CD14-positive monocyte (primary cell): ENCODE measurements around the gene RHOBTB1. TPM values are rescaled to one million over a fixed set of nuclear protein-coding genes. Genes with fewer than 3 reads are reported as not detected.

Source experiments
- DNase-seq, 3 donors: peaks; one replicate each; pipeline ENCODE4 v3.0.0-alpha.2; 2011 to 2022
- H2AFZ ChIP-seq: 2 replicates; pipeline ENCODE4 v1.6.0; 2012; ENCODE audit warnings: mild to moderate bottlenecking, low read depth, low read length, inconsistent platforms; ENCODE audit not compliant: insufficient read depth, poor library complexity, severe bottlenecking
- H3K27ac ChIP-seq, 2 donors: 1 replicate in 1 of 2; 2 replicates in 1 of 2; pipeline ENCODE4 v1.5.1; 2012 to 2013; ENCODE audit warnings: low read length in 2 of 2, control low read depth in 1 of 2, inconsistent platforms in 1 of 2, low read depth in 1 of 2, mild to moderate bottlenecking in 1 of 2
- H3K27me3 ChIP-seq, 2 donors: one replicate each; pipeline versions ENCODE4 v1.6.0 to v1.6.1; 2011 to 2013; ENCODE audit warnings: low read length in 2 of 2; ENCODE audit not compliant: control insufficient read depth in 2 of 2, insufficient read depth in 2 of 2
- H3K36me3 ChIP-seq, 2 donors: replicated peaks in 1 of 2; 1 replicate in 1 of 2; 2 replicates in 1 of 2; pipeline versions ENCODE4 v1.5.1 to v1.6.1; 2012 to 2013; ENCODE audit warnings: low read length in 2 of 2, control low read depth in 1 of 2, inconsistent platforms in 1 of 2, mild to moderate bottlenecking in 1 of 2; ENCODE audit not compliant: insufficient read depth in 2 of 2, control insufficient read depth in 1 of 2
- H3K4me1 ChIP-seq, 2 donors: 1 replicate in 1 of 2; 2 replicates in 1 of 2; pipeline versions ENCODE4 v1.5.1 to v1.6.1; 2012 to 2013; ENCODE audit warnings: low read length in 2 of 2, control low read depth in 1 of 2, inconsistent platforms in 1 of 2, mild to moderate bottlenecking in 1 of 2, moderate library complexity in 1 of 2; ENCODE audit not compliant: insufficient read depth in 2 of 2, control insufficient read depth in 1 of 2
- H3K4me2 ChIP-seq: replicated peaks from 2 replicates; pipeline ENCODE3; 2012; ENCODE audit warnings: low read length, moderate library complexity, mild to moderate bottlenecking; ENCODE audit not compliant: poor library complexity, severe bottlenecking; ENCODE audit errors: extremely low read depth
- H3K4me3 ChIP-seq, 3 experiments: fragments of 200-600 bp in 1 of 3; sonication (generic) in 1 of 3; replicated peaks in 1 of 3; 1 replicate in 2 of 3; 2 replicates in 1 of 3; pipeline ENCODE4 v1.5.1; 2011 to 2013; ENCODE audit warnings: low read length in 3 of 3, mild to moderate bottlenecking in 3 of 3, control low read depth in 2 of 3, low read depth in 2 of 3, inconsistent platforms in 1 of 3, moderate library complexity in 1 of 3
- H3K79me2 ChIP-seq: 2 replicates; pipeline ENCODE4 v1.6.0; 2012; ENCODE audit warnings: mild to moderate bottlenecking, control low read depth, inconsistent platforms, low read length, moderate library complexity; ENCODE audit not compliant: insufficient read depth
- H3K9ac ChIP-seq: 2 replicates; pipeline ENCODE4 v1.6.0; 2017; ENCODE audit warnings: low read length, mild to moderate bottlenecking; ENCODE audit not compliant: insufficient read depth, poor library complexity, severe bottlenecking
- H3K9me3 ChIP-seq, 2 donors: replicated peaks in 1 of 2; 1 replicate in 1 of 2; 2 replicates in 1 of 2; pipeline versions ENCODE4 v1.5.1 to v1.6.1; 2012 to 2013; ENCODE audit warnings: low read length in 2 of 2, control low read depth in 1 of 2; ENCODE audit not compliant: control insufficient read depth in 1 of 2, insufficient read depth in 1 of 2
- H4K20me1 ChIP-seq: 2 replicates; pipeline ENCODE4 v1.6.0; 2012; ENCODE audit warnings: mild to moderate bottlenecking, low read length, control low read depth, moderate library complexity; ENCODE audit not compliant: insufficient read depth
- H3K27ac Mint-ChIP-seq, 7 donors: one replicate each; pipeline ENCODE4 v1.8.0; 2020; ENCODE audit warnings: mild to moderate bottlenecking in 7 of 7, mixed read lengths in 7 of 7, moderate library complexity in 6 of 7, inconsistent platforms in 2 of 7
- H3K27me3 Mint-ChIP-seq, 3 donors: one replicate each; pipeline ENCODE4 v1.8.0; 2021 to 2022; ENCODE audit warnings: low read depth in 3 of 3, mild to moderate bottlenecking in 3 of 3, mixed read lengths in 3 of 3, moderate library complexity in 3 of 3, inconsistent platforms in 1 of 3
- H3K36me3 Mint-ChIP-seq, 2 donors: one replicate each; pipeline ENCODE4 v1.8.0; 2020; ENCODE audit warnings: mixed read lengths in 2 of 2, inconsistent platforms in 1 of 2, mild to moderate bottlenecking in 1 of 2
- H3K4me1 Mint-ChIP-seq: one replicate; pipeline ENCODE4 v1.8.0; 2020; ENCODE audit warnings: mild to moderate bottlenecking, mixed read lengths
- H3K4me3 Mint-ChIP-seq, 2 donors: one replicate each; pipeline ENCODE4 v1.8.0; 2020; ENCODE audit warnings: mild to moderate bottlenecking in 2 of 2, mixed read lengths in 2 of 2, moderate library complexity in 1 of 2
- H3K9me3 Mint-ChIP-seq, 7 donors: one replicate each; pipeline ENCODE4 v1.8.0; 2020 to 2022; ENCODE audit warnings: mixed read lengths in 7 of 7, mild to moderate bottlenecking in 6 of 7, moderate library complexity in 6 of 7, inconsistent platforms in 2 of 7
- WGBS: methylation state at CpG from one replicate; pipeline ENCODE4 v1.1.5; 2013; ENCODE audit warnings: missing lambda C conversion rate; ENCODE audit not compliant: insufficient coverage; 5-methylcytosine and 5-hydroxymethylcytosine counted together
- intact Hi-C, 2 donors: fragments of 100-400 bp; cut with micrococcal nuclease; formaldehyde crosslinking; loops; one replicate each; pipeline versions ENCODE4 v1.15.0 to v1.15.1; 2023
- polyA plus RNA-seq, 3 donors: library from polyadenylated mRNA; depleted of rRNA in 1 of 3; unstranded in 2 of 3; stranded (reverse) in 1 of 3; fragments of 300-500 nt in 2 of 3; fragments of >200 nt in 1 of 3; fragmentation: Illumina TruSeq in 2 of 3; gene quantifications; 1 replicate in 2 of 3; 2 replicates in 1 of 3; pipeline ENCODE4 v1.2.3, GENCODE V29; 2012 to 2021
- TF ChIP-seq, protein P1 (sequence below): fragments of 200-600 bp; IDR thresholded peaks from one replicate; pipeline ENCODE4 v1.8.0; 2022; ENCODE audit warnings: antibody characterized with exemption, mild to moderate bottlenecking

The RHOBTB1 gene
- polyA plus RNA-seq, 3 donors, result 0.41 to 0.96 (median 0.62) TPM

DNA sequence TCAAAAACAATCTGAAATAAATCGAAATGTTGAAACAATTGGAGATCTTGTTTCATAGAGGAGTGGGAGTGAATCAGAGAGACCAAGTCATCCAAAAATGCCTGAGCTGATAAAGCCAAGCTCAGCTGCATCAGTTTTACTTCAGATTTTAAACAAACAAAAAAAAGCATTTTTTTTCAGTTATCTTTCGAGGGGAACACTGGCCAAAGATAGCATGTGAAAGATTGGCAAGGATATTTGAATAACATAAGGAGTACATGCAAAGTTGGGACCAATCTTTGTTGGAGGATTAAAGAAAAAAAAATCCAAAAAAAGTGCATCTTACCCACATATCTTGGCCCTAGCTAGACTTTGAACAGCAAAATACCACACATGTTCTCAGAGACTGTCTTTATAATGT is 47.2 kb downstream of the RHOBTB1 start:
- WGBS, result no CpG with 5 or more reads among the region's 2 CpGs
- no peaks in the 10 kb centered on the region for H4K20me1 ChIP-seq
- H3K27ac Mint-ChIP-seq, result no peak overlapping the region
- no peak overlapping the region for H3K27ac ChIP-seq
- H3K27me3 Mint-ChIP-seq, result no peaks in the 10 kb centered on the region
- intact Hi-C loops, result no loop called here
- H3K9me3 ChIP-seq, result no peaks in the 10 kb centered on the region
- no peak overlapping the region for H3K4me3 ChIP-seq
- no peaks in the 10 kb centered on the region for H3K36me3 ChIP-seq
- DNase-seq, result no peak
- peaks cover 0 to 3% (median 1%) of the 10 kb centered on the region in 7 donors for H3K9me3 Mint-ChIP-seq
- H2AFZ ChIP-seq, result no peak overlapping the region
- no peak overlapping the region for H3K4me3 Mint-ChIP-seq
- H3K4me1 Mint-ChIP-seq, result no peaks in the 10 kb centered on the region
- no peaks in the 10 kb centered on the region for H3K4me1 ChIP-seq
- H3K27me3 ChIP-seq, result no peaks in the 10 kb centered on the region
- no peak overlapping the region for H3K9ac ChIP-seq
- no peak overlapping the region for H3K4me2 ChIP-seq
- no peaks in the 10 kb centered on the region for H3K79me2 ChIP-seq
- no peaks in the 10 kb centered on the region for H3K36me3 Mint-ChIP-seq
- TF ChIP-seq, protein P1, sequence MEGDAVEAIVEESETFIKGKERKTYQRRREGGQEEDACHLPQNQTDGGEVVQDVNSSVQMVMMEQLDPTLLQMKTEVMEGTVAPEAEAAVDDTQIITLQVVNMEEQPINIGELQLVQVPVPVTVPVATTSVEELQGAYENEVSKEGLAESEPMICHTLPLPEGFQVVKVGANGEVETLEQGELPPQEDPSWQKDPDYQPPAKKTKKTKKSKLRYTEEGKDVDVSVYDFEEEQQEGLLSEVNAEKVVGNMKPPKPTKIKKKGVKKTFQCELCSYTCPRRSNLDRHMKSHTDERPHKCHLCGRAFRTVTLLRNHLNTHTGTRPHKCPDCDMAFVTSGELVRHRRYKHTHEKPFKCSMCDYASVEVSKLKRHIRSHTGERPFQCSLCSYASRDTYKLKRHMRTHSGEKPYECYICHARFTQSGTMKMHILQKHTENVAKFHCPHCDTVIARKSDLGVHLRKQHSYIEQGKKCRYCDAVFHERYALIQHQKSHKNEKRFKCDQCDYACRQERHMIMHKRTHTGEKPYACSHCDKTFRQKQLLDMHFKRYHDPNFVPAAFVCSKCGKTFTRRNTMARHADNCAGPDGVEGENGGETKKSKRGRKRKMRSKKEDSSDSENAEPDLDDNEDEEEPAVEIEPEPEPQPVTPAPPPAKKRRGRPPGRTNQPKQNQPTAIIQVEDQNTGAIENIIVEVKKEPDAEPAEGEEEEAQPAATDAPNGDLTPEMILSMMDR, result no peak

DNA sequence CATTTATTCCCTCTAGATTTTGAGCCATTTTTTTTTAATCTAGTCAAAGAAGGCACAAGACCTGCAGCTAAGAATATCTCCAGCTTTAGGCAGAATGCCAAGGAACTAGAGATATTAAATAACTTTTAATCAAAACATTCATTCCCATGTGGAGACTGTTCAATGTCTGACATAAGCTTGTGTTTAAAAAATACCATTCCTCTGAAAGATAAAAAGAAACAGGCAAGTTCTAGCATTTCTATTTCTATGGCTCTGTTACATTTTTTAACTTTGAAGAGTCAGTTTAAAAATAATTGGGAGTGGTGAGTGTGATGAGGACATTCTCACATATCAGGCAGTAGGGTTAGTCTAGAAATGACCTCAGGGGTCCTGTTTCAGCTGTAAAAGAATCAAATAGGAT is 48.0 kb downstream of the RHOBTB1 start:
- intact Hi-C loops, result no loop called here
- H3K4me2 ChIP-seq, result no peak overlapping the region
- H3K27ac ChIP-seq, result no peak overlapping the region
- H3K27me3 ChIP-seq, result no peaks in the 10 kb centered on the region
- H3K4me1 Mint-ChIP-seq, result no peaks in the 10 kb centered on the region
- no peaks in the 10 kb centered on the region for H3K4me1 ChIP-seq
- H3K79me2 ChIP-seq, result no peaks in the 10 kb centered on the region
- TF ChIP-seq, protein P1, result no peak
- no peak overlapping the region for H3K27ac Mint-ChIP-seq
- peaks cover 0 to 6% (median 2%) of the 10 kb centered on the region in 7 donors for H3K9me3 Mint-ChIP-seq
- H3K4me3 Mint-ChIP-seq, result no peak overlapping the region
- H3K36me3 Mint-ChIP-seq, result no peaks in the 10 kb centered on the region
- H3K9ac ChIP-seq, result no peak overlapping the region
- H3K9me3 ChIP-seq, result no peaks in the 10 kb centered on the region
- no peaks in the 10 kb centered on the region for H3K27me3 Mint-ChIP-seq
- no peaks in the 10 kb centered on the region for H3K36me3 ChIP-seq
- no peaks in the 10 kb centered on the region for H4K20me1 ChIP-seq
- DNase-seq, result no peak
- H3K4me3 ChIP-seq, result no peak overlapping the region
- no peak overlapping the region for H2AFZ ChIP-seq
